Measurements from ENCODE around the gene SEMG2.

Gene SEMG2

GRCh38 chr20:45179166-45179565 is 42.0 kb upstream of the SEMG2 start:
- H3K27me3 ChIP-seq (ENCODE audit: insufficient read depth, poor library complexity, severe bottlenecking): no peaks in the 10 kb centered on the region
- no peak overlapping the region for H3K27ac ChIP-seq (ENCODE audit: poor library complexity, severe bottlenecking)
- peaks cover 14% of the 10 kb centered on the region for H3K4me1 ChIP-seq (ENCODE audit: insufficient read depth, poor library complexity, severe bottlenecking)
- H3K9me3 ChIP-seq (ENCODE audit: severe bottlenecking): no peaks in the 10 kb centered on the region
- TF ChIP-seq CTCF (IDR thresholded peaks at IDR 0.05; ENCODE audit: poor library complexity, severe bottlenecking): no peak
- H3K4me3 ChIP-seq (ENCODE audit: severe bottlenecking): no peak overlapping the region
- ATAC-seq (ENCODE audit: low read depth) (no peak), DNase-seq (ENCODE audit: low spot score) (no peak)
- H3K36me3 ChIP-seq (ENCODE audit: low read depth): no peaks in the 10 kb centered on the region

- Histone ChIP-seq H3K4me1 (ENCODE audit: insufficient read depth, poor library complexity, severe bottlenecking) (peaks cover 5% of the 10 kb centered on the region), H3K27me3 (ENCODE audit: insufficient read depth, poor library complexity, severe bottlenecking) (no peaks in the 10 kb centered on the region), H3K27ac (ENCODE audit: poor library complexity, severe bottlenecking) (no peak overlapping the region), H3K9me3 (ENCODE audit: severe bottlenecking) (no peaks in the 10 kb centered on the region), H3K4me3 (ENCODE audit: severe bottlenecking) (no peak overlapping the region), H3K36me3 (ENCODE audit: low read depth) (no peaks in the 10 kb centered on the region)
- DNase-seq (ENCODE audit: low spot score) (no peak), ATAC-seq (ENCODE audit: low read depth) (no peak)
- no peak for TF ChIP-seq CTCF (IDR thresholded peaks at IDR 0.05; ENCODE audit: poor library complexity, severe bottlenecking)
Observed at GRCh38 chr20:45181639-45182038, 39.5 kb upstream of the SEMG2 start.

- ATAC-seq (ENCODE audit: low read depth) (peak; percentile 63), DNase-seq (ENCODE audit: low spot score) (no peak)
- no peaks in the 10 kb centered on the region for H3K36me3 ChIP-seq (ENCODE audit: low read depth)
- no peak for TF ChIP-seq CTCF (IDR thresholded peaks at IDR 0.05; ENCODE audit: poor library complexity, severe bottlenecking)
- no peak overlapping the region for H3K27ac ChIP-seq (ENCODE audit: poor library complexity, severe bottlenecking)
- H3K4me3 ChIP-seq (ENCODE audit: severe bottlenecking): no peak overlapping the region
- peaks cover 5% of the 10 kb centered on the region for H3K4me1 ChIP-seq (ENCODE audit: insufficient read depth, poor library complexity, severe bottlenecking)
- no peaks in the 10 kb centered on the region for H3K9me3 ChIP-seq (ENCODE audit: severe bottlenecking)
- no peaks in the 10 kb centered on the region for H3K27me3 ChIP-seq (ENCODE audit: insufficient read depth, poor library complexity, severe bottlenecking)
Observed at GRCh38 chr20:45183084-45183483, 38.1 kb upstream of the SEMG2 start.

GRCh38 chr20:45187693-45188092 is 33.5 kb upstream of the SEMG2 start:
- peaks cover 7% of the 10 kb centered on the region for H3K27me3 ChIP-seq (ENCODE audit: insufficient read depth, poor library complexity, severe bottlenecking)
- H3K9me3 ChIP-seq (ENCODE audit: severe bottlenecking): no peaks in the 10 kb centered on the region
- no peak for DNase-seq (ENCODE audit: low spot score)
- TF ChIP-seq CTCF (IDR thresholded peaks at IDR 0.05; ENCODE audit: poor library complexity, severe bottlenecking): no peak
- H3K27ac ChIP-seq (ENCODE audit: poor library complexity, severe bottlenecking): no peak overlapping the region
- H3K4me1 ChIP-seq (ENCODE audit: insufficient read depth, poor library complexity, severe bottlenecking): peaks cover 5% of the 10 kb centered on the region
- ATAC-seq (ENCODE audit: low read depth): peak; percentile 61
- no peaks in the 10 kb centered on the region for H3K36me3 ChIP-seq (ENCODE audit: low read depth)
- no peak overlapping the region for H3K4me3 ChIP-seq (ENCODE audit: severe bottlenecking)

- no peaks in the 10 kb centered on the region for H3K4me1 ChIP-seq (ENCODE audit: insufficient read depth, poor library complexity, severe bottlenecking)
- H3K4me3 ChIP-seq (ENCODE audit: severe bottlenecking): no peak overlapping the region
- H3K9me3 ChIP-seq (ENCODE audit: severe bottlenecking): no peaks in the 10 kb centered on the region
- no peak overlapping the region for H3K27ac ChIP-seq (ENCODE audit: poor library complexity, severe bottlenecking)
- no peak for ATAC-seq (ENCODE audit: low read depth)
- DNase-seq (ENCODE audit: low spot score): no peak
- no peaks in the 10 kb centered on the region for H3K36me3 ChIP-seq (ENCODE audit: low read depth)
- peaks cover 13% of the 10 kb centered on the region for H3K27me3 ChIP-seq (ENCODE audit: insufficient read depth, poor library complexity, severe bottlenecking)
- TF ChIP-seq CTCF (IDR thresholded peaks at IDR 0.05; ENCODE audit: poor library complexity, severe bottlenecking): no peak
Observed at GRCh38 chr20:45189067-45189609, 32.0 kb upstream of the SEMG2 start.
